Caco-2 (cell line): ENCODE data around the gene BRK1. TPM values are rescaled to one million over a fixed set of nuclear protein-coding genes. Genes with fewer than 3 reads are reported as not detected.
"Not testable (repeated sequence)": the region's sequence is repeated elsewhere in the genome, so short reads cannot be mapped to it uniquely, and the experiment has no call there.

ENCODE experiments used
- BruUV-seq: library from RNA; stranded (reverse); fragments of 400-500 nt; replicated peaks from 2 replicates; lab custom pipeline; 2021; lab: Mats Ljungman, UMichigan
- CTCF ChIA-PET: fragments of 300-600 bp; sonication (Branson Sonifier 250); formaldehyde crosslinking; loops from one replicate; lab custom pipeline; 2022; ENCODE audit warnings: antibody characterized with exemption; lab: Charles Lee
- POLR2A ChIA-PET: fragments of 300-600 bp; sonication (Branson Sonifier 250); formaldehyde crosslinking; loops from one replicate; lab custom pipeline; 2022; ENCODE audit warnings: antibody characterized with exemption; lab: Charles Lee
- DNase-seq, 2 experiments: peaks; one replicate each; pipeline versions ENCODE4 v3.0.0 to v3.0.0-alpha.2; 2020 to 2022
- H3K27me3 ChIP-seq: replicated peaks from 2 replicates; pipeline ENCODE4 v1.6.0; 2011; ENCODE audit warnings: low read length; ENCODE audit not compliant: control insufficient read depth, insufficient read depth
- H3K36me3 ChIP-seq: 2 replicates; pipeline ENCODE4 v1.5.1; 2011; ENCODE audit warnings: low read length; ENCODE audit not compliant: control insufficient read depth, insufficient read depth
- H3K4me1 ChIP-seq: fragments of 250-450 bp; sonication (Bioruptor Pico); 2 replicates; pipeline ENCODE4 v1.5.1; 2020; ENCODE audit warnings: mild to moderate bottlenecking
- H3K4me3 ChIP-seq: 2 replicates; pipeline ENCODE4 v1.5.1; 2011; ENCODE audit warnings: low read depth, mild to moderate bottlenecking, control low read depth, low read length
- H3K9me3 ChIP-seq: fragments of 250-450 bp; sonication (Bioruptor Pico); 2 replicates; pipeline ENCODE4 v1.5.1; 2020; ENCODE audit warnings: mild to moderate bottlenecking, moderate library complexity
- H3K27ac Mint-ChIP-seq: one replicate; pipeline ENCODE4 v1.8.0; 2022; ENCODE audit warnings: mixed read lengths; ENCODE audit not compliant: unreplicated experiment
- H3K27me3 Mint-ChIP-seq: one replicate; pipeline ENCODE4 v1.8.0; 2022; ENCODE audit warnings: mixed read lengths; ENCODE audit not compliant: insufficient read depth, unreplicated experiment
- H3K36me3 Mint-ChIP-seq: one replicate; pipeline ENCODE4 v1.8.0; 2022; ENCODE audit warnings: mild to moderate bottlenecking, mixed read lengths; ENCODE audit not compliant: insufficient read depth, unreplicated experiment
- H3K4me1 Mint-ChIP-seq: one replicate; pipeline ENCODE4 v1.8.0; 2022; ENCODE audit warnings: low read depth, mixed read lengths; ENCODE audit not compliant: unreplicated experiment
- H3K4me3 Mint-ChIP-seq: one replicate; pipeline ENCODE4 v1.8.0; 2022; ENCODE audit warnings: mild to moderate bottlenecking, moderate library complexity, mixed read lengths; ENCODE audit not compliant: unreplicated experiment
- H3K9me3 Mint-ChIP-seq: one replicate; pipeline ENCODE4 v1.8.0; 2022; ENCODE audit warnings: mixed read lengths; ENCODE audit not compliant: unreplicated experiment
- CTCF ChIP-seq, 2 experiments: fragments of 200-600 bp in 1 of 2; IDR thresholded peaks; 1 replicate in 1 of 2; 2 replicates in 1 of 2; pipeline versions ENCODE4 v1.5.1 to v1.8.0; 2011 to 2022; ENCODE audit warnings: antibody characterized with exemption in 1 of 2, control low read depth in 1 of 2, inconsistent platforms in 1 of 2, low read depth in 1 of 2, low read length in 1 of 2, mild to moderate bottlenecking in 1 of 2, moderate library complexity in 1 of 2; ENCODE audit not compliant: insufficient read depth in 1 of 2, severe bottlenecking in 1 of 2, unreplicated experiment in 1 of 2
- intact Hi-C: fragments of 100-400 bp; cut with micrococcal nuclease; formaldehyde crosslinking; loops from one replicate; pipeline ENCODE4 v1.10.0; 2022; ENCODE audit not compliant: unreplicated experiment
- total RNA-seq: library from RNA; stranded (reverse); gene quantifications from 2 replicates; pipeline ENCODE4 v1.2.3, GENCODE V29; 2022

Gene BRK1
- total RNA-seq, 1 experiment from 2014 or later, result 115 TPM

DNA sequence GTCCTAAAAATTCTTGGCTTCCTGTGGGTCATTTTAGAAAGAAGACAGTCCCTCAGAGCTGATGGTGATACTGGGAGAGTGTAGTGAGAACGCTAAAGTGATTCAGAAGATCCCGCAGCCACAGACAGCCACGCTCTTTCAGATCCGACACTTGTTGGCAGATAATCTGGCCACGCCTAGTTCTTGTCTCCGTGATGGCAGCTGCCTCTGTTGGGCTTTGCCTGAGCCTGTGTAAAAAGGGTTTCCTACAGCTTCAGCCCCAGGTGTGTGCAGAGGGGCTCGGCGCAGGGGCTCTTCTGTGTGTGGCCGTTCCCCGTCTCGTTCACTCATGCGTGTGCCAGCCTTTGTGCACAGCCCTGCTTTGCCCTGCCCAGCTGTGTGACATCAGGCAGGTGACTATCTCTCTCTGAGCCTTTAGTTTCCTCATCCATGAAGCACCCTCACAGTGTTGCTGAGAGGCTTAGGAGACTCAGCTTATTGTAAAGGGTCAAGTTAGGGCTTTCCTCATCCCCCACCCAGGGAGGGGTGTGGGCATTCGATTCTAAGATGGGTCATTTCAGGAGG is 55.5 kb downstream of the BRK1 start:
- Histone ChIP-seq H3K4me3 (no peak overlapping the region), H3K27me3 (no peaks in the 10 kb centered on the region), H3K4me1 (no peaks in the 10 kb centered on the region; the same call in 1 of the 2 replicates), H3K36me3 (no peaks in the 10 kb centered on the region), H3K9me3 (peaks cover 19% of the 10 kb centered on the region)
- ChIA-PET CTCF (no interaction called here), POLR2A (no interaction called here)
- BruUV-seq, result no TSS peak
- peaks cover 7% of the 10 kb centered on the region for H3K36me3 Mint-ChIP-seq
- DNase-seq, result no peak
- no peaks in the 10 kb centered on the region for H3K27me3 Mint-ChIP-seq
- no peaks in the 10 kb centered on the region for H3K4me1 Mint-ChIP-seq
- no peak for TF ChIP-seq CTCF (IDR thresholded peaks at IDR 0.05; ENCODE audit: insufficient read depth in 1 of 2, low read depth in 1 of 2, low read length in 1 of 2, severe bottlenecking in 1 of 2, unreplicated experiment in 1 of 2)
- intact Hi-C loops, result no loop called here
- no peak overlapping the region for H3K4me3 Mint-ChIP-seq
- H3K9me3 Mint-ChIP-seq, result peaks cover 13% of the 10 kb centered on the region
- no peak overlapping the region for H3K27ac Mint-ChIP-seq

GRCh38 chr3:10173095-10173925 is 57.8 kb downstream of the BRK1 start:
- Histone ChIP-seq H3K27me3 (no peaks in the 10 kb centered on the region), H3K4me3 (no peak overlapping the region), H3K4me1 (no peaks in the 10 kb centered on the region; the same call in 1 of the 2 replicates), H3K36me3 (no peaks in the 10 kb centered on the region), H3K9me3 (peaks cover 19% of the 10 kb centered on the region)
- intact Hi-C loops, result no loop called here
- Mint-ChIP-seq H3K27ac (no peak overlapping the region), H3K36me3 (peaks cover 7% of the 10 kb centered on the region), H3K27me3 (no peaks in the 10 kb centered on the region), H3K4me3 (no peak overlapping the region), H3K4me1 (no peaks in the 10 kb centered on the region), H3K9me3 (peaks cover 13% of the 10 kb centered on the region)
- ChIA-PET POLR2A (no interaction called here), CTCF (no interaction called here)
- DNase-seq, result no peak
- no TSS peak for BruUV-seq
- TF ChIP-seq CTCF (IDR thresholded peaks at IDR 0.05; ENCODE audit: insufficient read depth in 1 of 2, low read depth in 1 of 2, low read length in 1 of 2, severe bottlenecking in 1 of 2, unreplicated experiment in 1 of 2), result no peak

- intact Hi-C loops, result no loop called here
- Mint-ChIP-seq H3K36me3 (peaks cover 2% of the 10 kb centered on the region), H3K27ac (no peak overlapping the region), H3K27me3 (no peaks in the 10 kb centered on the region), H3K4me3 (no peak overlapping the region), H3K9me3 (peaks cover 6% of the 10 kb centered on the region), H3K4me1 (no peaks in the 10 kb centered on the region)
- BruUV-seq, result no TSS peak
- H3K36me3 ChIP-seq, result no peaks in the 10 kb centered on the region
- CTCF ChIA-PET, result no interaction called here
- no peaks in the 10 kb centered on the region; the same call in 1 of the 2 replicates for H3K4me1 ChIP-seq
- POLR2A ChIA-PET, result no interaction called here
- no peak overlapping the region for H3K4me3 ChIP-seq
- no peak for TF ChIP-seq CTCF (IDR thresholded peaks at IDR 0.05; ENCODE audit: insufficient read depth in 1 of 2, low read depth in 1 of 2, low read length in 1 of 2, severe bottlenecking in 1 of 2, unreplicated experiment in 1 of 2)
- no peak for DNase-seq
- H3K9me3 ChIP-seq, result peaks cover 12% of the 10 kb centered on the region
- H3K27me3 ChIP-seq, result no peaks in the 10 kb centered on the region
Observed at GRCh38 chr3:10173926-10174435, 58.5 kb downstream of the BRK1 start.

GRCh38 chr3:10175334-10175733 is 59.9 kb downstream of the BRK1 start:
- H3K27ac Mint-ChIP-seq, intact Hi-C loops, H3K4me3 Mint-ChIP-seq, H3K27me3 ChIP-seq, H3K27me3 Mint-ChIP-seq, H3K4me3 ChIP-seq, H3K4me1 Mint-ChIP-seq, DNase-seq, H3K9me3 Mint-ChIP-seq, H3K36me3 ChIP-seq, H3K9me3 ChIP-seq, CTCF ChIA-PET, H3K36me3 Mint-ChIP-seq, BruUV-seq, H3K4me1 ChIP-seq: not testable (repeated sequence)
- POLR2A ChIA-PET, result interaction anchor here (0.5 kb wide), 1 partner anchor 19 kb away, joined by 3 read pairs; no protein-coding TSS in a partner anchor
